A673 (cell line): ENCODE data around the gene ACSBG1.

Experiments used
- EZH2 ChIP-seq: fragments of 200-600 bp; sonication (generic); IDR thresholded peaks from 2 replicates; pipeline ENCODE4 v1.6.1; 2017; ENCODE audit warnings: borderline replicate concordance, low read depth, mild to moderate bottlenecking, mixed read lengths, antibody characterized with exemption, low read length; ENCODE audit not compliant: poor library complexity, severe bottlenecking
- TF ChIP-seq, protein P1 (sequence below): fragments of 300-800, 200-600 bp; sonication (generic); conservative IDR thresholded peaks from 2 replicates; pipeline ENCODE4 v1.5.1; 2017; ENCODE audit warnings: low read depth, mild to moderate bottlenecking, antibody characterized with exemption, low read length, moderate library complexity, mixed read lengths

DNA sequence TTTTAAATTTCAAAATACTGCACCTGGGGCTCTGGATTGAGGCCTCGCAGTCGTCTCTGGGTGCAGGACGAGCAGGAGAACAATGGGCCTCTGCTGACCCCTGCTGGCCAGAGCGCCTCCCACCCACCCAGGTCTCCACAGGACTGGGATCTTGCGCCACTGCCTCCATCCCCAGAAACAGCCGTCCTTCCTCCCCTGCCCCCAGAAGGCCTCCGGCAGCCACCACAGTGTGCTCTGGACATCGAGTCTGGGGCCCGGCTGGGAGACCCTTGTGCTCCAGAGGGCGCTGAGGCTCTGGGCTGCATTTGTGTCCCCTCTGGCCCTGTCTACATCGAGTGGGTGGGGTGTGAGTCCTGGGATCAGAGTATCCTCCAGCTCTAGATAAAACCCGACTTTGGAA, 6.7 kb upstream of the ACSBG1 start:
- TF ChIP-seq, protein P1, sequence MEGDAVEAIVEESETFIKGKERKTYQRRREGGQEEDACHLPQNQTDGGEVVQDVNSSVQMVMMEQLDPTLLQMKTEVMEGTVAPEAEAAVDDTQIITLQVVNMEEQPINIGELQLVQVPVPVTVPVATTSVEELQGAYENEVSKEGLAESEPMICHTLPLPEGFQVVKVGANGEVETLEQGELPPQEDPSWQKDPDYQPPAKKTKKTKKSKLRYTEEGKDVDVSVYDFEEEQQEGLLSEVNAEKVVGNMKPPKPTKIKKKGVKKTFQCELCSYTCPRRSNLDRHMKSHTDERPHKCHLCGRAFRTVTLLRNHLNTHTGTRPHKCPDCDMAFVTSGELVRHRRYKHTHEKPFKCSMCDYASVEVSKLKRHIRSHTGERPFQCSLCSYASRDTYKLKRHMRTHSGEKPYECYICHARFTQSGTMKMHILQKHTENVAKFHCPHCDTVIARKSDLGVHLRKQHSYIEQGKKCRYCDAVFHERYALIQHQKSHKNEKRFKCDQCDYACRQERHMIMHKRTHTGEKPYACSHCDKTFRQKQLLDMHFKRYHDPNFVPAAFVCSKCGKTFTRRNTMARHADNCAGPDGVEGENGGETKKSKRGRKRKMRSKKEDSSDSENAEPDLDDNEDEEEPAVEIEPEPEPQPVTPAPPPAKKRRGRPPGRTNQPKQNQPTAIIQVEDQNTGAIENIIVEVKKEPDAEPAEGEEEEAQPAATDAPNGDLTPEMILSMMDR = peak; percentile 87
- TF ChIP-seq EZH2 = no peak
